ENCODE results near the gene AZU1. TPM values are rescaled to one million over a fixed set of nuclear protein-coding genes. Genes with fewer than 3 reads are reported as not detected.

Gene AZU1
- total RNA-seq, 2 donors from 2014 or later: 0.26 TPM; not detected in 1

GRCh38 chr19:782185-782877 is 45.3 kb upstream of the AZU1 start:
- TF ChIP-seq POLR2A (IDR thresholded peaks at IDR 0.05): peak; percentile 46 to 79 (median 64)
- TF ChIP-seq, protein P1, sequence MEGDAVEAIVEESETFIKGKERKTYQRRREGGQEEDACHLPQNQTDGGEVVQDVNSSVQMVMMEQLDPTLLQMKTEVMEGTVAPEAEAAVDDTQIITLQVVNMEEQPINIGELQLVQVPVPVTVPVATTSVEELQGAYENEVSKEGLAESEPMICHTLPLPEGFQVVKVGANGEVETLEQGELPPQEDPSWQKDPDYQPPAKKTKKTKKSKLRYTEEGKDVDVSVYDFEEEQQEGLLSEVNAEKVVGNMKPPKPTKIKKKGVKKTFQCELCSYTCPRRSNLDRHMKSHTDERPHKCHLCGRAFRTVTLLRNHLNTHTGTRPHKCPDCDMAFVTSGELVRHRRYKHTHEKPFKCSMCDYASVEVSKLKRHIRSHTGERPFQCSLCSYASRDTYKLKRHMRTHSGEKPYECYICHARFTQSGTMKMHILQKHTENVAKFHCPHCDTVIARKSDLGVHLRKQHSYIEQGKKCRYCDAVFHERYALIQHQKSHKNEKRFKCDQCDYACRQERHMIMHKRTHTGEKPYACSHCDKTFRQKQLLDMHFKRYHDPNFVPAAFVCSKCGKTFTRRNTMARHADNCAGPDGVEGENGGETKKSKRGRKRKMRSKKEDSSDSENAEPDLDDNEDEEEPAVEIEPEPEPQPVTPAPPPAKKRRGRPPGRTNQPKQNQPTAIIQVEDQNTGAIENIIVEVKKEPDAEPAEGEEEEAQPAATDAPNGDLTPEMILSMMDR (IDR thresholded peaks at IDR 0.05): no peak
- H3K4me3 ChIP-seq: no peak overlapping the region
- WGBS, 2 donors: 14 to 28% methylated on average over 18 to 29 of the region's 29 CpGs

GRCh38 chr19:782878-783668 is 44.6 kb upstream of the AZU1 start:
- H3K27me3 ChIP-seq: no peaks in the 10 kb centered on the region
- TF ChIP-seq, protein P1 (IDR thresholded peaks at IDR 0.05): no peak
- no peak for TF ChIP-seq POLR2A (IDR thresholded peaks at IDR 0.05)
- DNase-seq: peak in 1 of 4 donors; percentile 58
- H3K4me1 ChIP-seq: peaks cover 15% of the 10 kb centered on the region
- WGBS, 2 donors: 28 to 38% methylated on average over 24 to 30 of the region's 30 CpGs
- intact Hi-C loops (cut with DNase I): no loop called here
- no peak overlapping the region for H3K4me3 ChIP-seq
- ATAC-seq: peak; percentile 41
- H3K36me3 ChIP-seq (replicated peaks in 1 of 2; ENCODE audit: insufficient read depth in 1 of 2, low read depth in 2 of 2): no peaks in the 10 kb centered on the region
- H3K9me3 ChIP-seq: no peaks in the 10 kb centered on the region
- H3K27ac ChIP-seq: peak overlapping the region; percentile 23 to 89 (median 78)

More at GRCh38 chr19:782185-782877, 45.3 kb upstream of the AZU1 start:
- Histone ChIP-seq H3K27ac (peak overlapping the region; percentile 62 to 89 (median 78)), H3K9me3 (no peaks in the 10 kb centered on the region), H3K36me3 (replicated peaks in 1 of 2; ENCODE audit: insufficient read depth in 1 of 2, low read depth in 2 of 2) (no peaks in the 10 kb centered on the region), H3K4me1 (peaks cover 15% of the 10 kb centered on the region), H3K27me3 (no peaks in the 10 kb centered on the region)
- ATAC-seq: peak; percentile 82
- peak in 3 of 4 donors; percentile 58 to 72 (median 66) for DNase-seq
- intact Hi-C loops (cut with DNase I): no loop called here

- H3K9me3 ChIP-seq: no peaks in the 10 kb centered on the region
- H3K27me3 ChIP-seq: no peaks in the 10 kb centered on the region
- DNase-seq (peak in 2 of 4 donors; percentile 59 to 73), ATAC-seq (peak; percentile 52)
- intact Hi-C loops (cut with DNase I): no loop called here
- H3K4me3 ChIP-seq: no peak overlapping the region
- TF ChIP-seq, protein P1 (IDR thresholded peaks at IDR 0.05): peak in 2 of 7 experiments; percentile 17 to 21
- TF ChIP-seq POLR2A (IDR thresholded peaks at IDR 0.05): peak in 1 of 3 donors; percentile 18
- H3K27ac ChIP-seq: peak overlapping the region in 3 of 4 donors; percentile 68 to 89 (median 87)
- WGBS, 2 donors: 49 to 69% methylated on average over 6 to 13 of the region's 13 CpGs
- peaks cover 15% of the 10 kb centered on the region for H3K4me1 ChIP-seq
- no peaks in the 10 kb centered on the region for H3K36me3 ChIP-seq (replicated peaks in 1 of 2; ENCODE audit: insufficient read depth in 1 of 2, low read depth in 2 of 2)
Measured at GRCh38 chr19:784541-784940, 43.1 kb upstream of the AZU1 start.

GRCh38 chr19:787536-787935 is 40.1 kb upstream of the AZU1 start:
- no peak overlapping the region for H3K4me3 ChIP-seq
- no peak overlapping the region for H3K27ac ChIP-seq
- H3K36me3 ChIP-seq (replicated peaks in 1 of 2; ENCODE audit: insufficient read depth in 1 of 2, low read depth in 2 of 2): no peaks in the 10 kb centered on the region
- ATAC-seq (no peak), DNase-seq (no peak)
- no peaks in the 10 kb centered on the region for H3K9me3 ChIP-seq
- TF ChIP-seq, protein P1 (IDR thresholded peaks at IDR 0.05): no peak
- TF ChIP-seq POLR2A (IDR thresholded peaks at IDR 0.05): no peak
- no peaks in the 10 kb centered on the region for H3K4me1 ChIP-seq
- intact Hi-C loops (cut with DNase I): no loop called here
- WGBS, 2 donors: 83 to 93% methylated on average over 6 to 16 of the region's 16 CpGs
- no peaks in the 10 kb centered on the region for H3K27me3 ChIP-seq

Measured in body of pancreas (tissue), 4 donors.